GM12878 (cell line): ENCODE results near the gene ANKRD44. TPM values are rescaled to one million over a fixed set of nuclear protein-coding genes. Genes with fewer than 3 reads are reported as not detected.
A peak's percentile ranks its signal among the peaks of the same experiment; 100 is the strongest.

Source experiments
- BCL11A ChIP-seq: IDR thresholded peaks from 2 replicates; pipeline ENCODE4 v1.6.1; 2011; ENCODE audit warnings: low read depth, low read length
- BHLHE40 ChIP-seq, 2 experiments: fragments of 450-650 bp in 1 of 2; IDR thresholded peaks; 2 replicates each; pipeline ENCODE4 v1.6.1; 2011 to 2017; ENCODE audit warnings: low read depth in 2 of 2, borderline replicate concordance in 1 of 2, improper control_type of control experiment in 1 of 2, low read length in 1 of 2, mild to moderate bottlenecking in 1 of 2
- CBX3 ChIP-seq: fragments of 200-600 bp; sonication (generic); IDR thresholded peaks from 2 replicates; pipeline ENCODE4 v1.6.1; 2016; ENCODE audit warnings: low read depth, borderline replicate concordance
- CREB1 ChIP-seq: IDR thresholded peaks from 2 replicates; pipeline ENCODE4 v1.6.1; 2012; ENCODE audit warnings: low read depth, mild to moderate bottlenecking, inconsistent platforms
- CREM ChIP-seq: IDR thresholded peaks from 2 replicates; pipeline ENCODE4 v1.6.1; 2014; ENCODE audit warnings: antibody characterized with exemption, low read depth
- DPF2 ChIP-seq: fragments of 450-650 bp; IDR thresholded peaks from 2 replicates; pipeline ENCODE4 v1.6.1; 2017; ENCODE audit warnings: mild to moderate bottlenecking
- ETV6 ChIP-seq, 2 experiments: fragments of 450-650 bp in 1 of 2; IDR thresholded peaks in 1 of 2; conservative IDR thresholded peaks in 1 of 2; 2 replicates each; pipeline ENCODE4 v1.6.1; 2014; ENCODE audit warnings: antibody characterized with exemption in 1 of 2, borderline replicate concordance in 1 of 2, low read depth in 1 of 2, mild to moderate bottlenecking in 1 of 2, moderate library complexity in 1 of 2
- KDM1A ChIP-seq: fragments of 200-600 bp; sonication (generic); IDR thresholded peaks from 2 replicates; pipeline ENCODE4 v1.6.1; 2016; ENCODE audit warnings: borderline replicate concordance
- MEF2A ChIP-seq: IDR thresholded peaks from 2 replicates; pipeline ENCODE4 v1.6.1; 2011; ENCODE audit warnings: low read depth, mild to moderate bottlenecking, low read length, moderate library complexity; ENCODE audit not compliant: insufficient read depth
- MEF2B ChIP-seq: fragments of 450-650 bp; IDR thresholded peaks from 2 replicates; pipeline ENCODE4 v1.6.1; 2018; ENCODE audit warnings: mild to moderate bottlenecking, moderate library complexity; ENCODE audit not compliant: partially characterized antibody, poor library complexity, severe bottlenecking
- MTA2 ChIP-seq: fragments of 450-650 bp; IDR thresholded peaks from 2 replicates; pipeline ENCODE4 v1.6.1; 2016; ENCODE audit warnings: low read depth, mild to moderate bottlenecking, moderate library complexity
- NFYB ChIP-seq: IDR thresholded peaks from 2 replicates; pipeline ENCODE4 v1.6.1; 2011; ENCODE audit warnings: low read depth, mild to moderate bottlenecking, low read length, improper control_type of control experiment, moderate library complexity; ENCODE audit not compliant: insufficient read depth
- SREBF2 ChIP-seq: IDR thresholded peaks from 2 replicates; pipeline ENCODE4 v1.6.1; 2012; ENCODE audit warnings: mild to moderate bottlenecking, low read length
- STAT1 ChIP-seq: fragments of 450-650 bp; conservative IDR thresholded peaks from 2 replicates; pipeline ENCODE4 v1.6.1; 2014; ENCODE audit warnings: antibody characterized with exemption, mild to moderate bottlenecking
- YY1 ChIP-seq: IDR thresholded peaks from 2 replicates; pipeline ENCODE4 v1.6.1; 2011; ENCODE audit warnings: low read depth, mild to moderate bottlenecking, low read length
- ZNF217 ChIP-seq: fragments of 450-650 bp; IDR thresholded peaks from 2 replicates; pipeline ENCODE4 v1.6.1; 2017; ENCODE audit warnings: antibody characterized with exemption, mild to moderate bottlenecking
- ZNF274 ChIP-seq: IDR thresholded peaks from one replicate; pipeline ENCODE4 v1.8.0; 2011; ENCODE audit not compliant: insufficient read length, insufficient read depth
- ZZZ3 ChIP-seq: IDR thresholded peaks from 2 replicates; pipeline ENCODE4 v1.6.1; 2011; ENCODE audit warnings: low read depth; ENCODE audit not compliant: control insufficient read depth, insufficient read length
- polyA plus RNA-seq, 11 experiments: library from polyadenylated mRNA; depleted of rRNA in 4 of 11; unstranded in 6 of 11; stranded (reverse) in 5 of 11; fragments of >200 nt; fragmentation: Nextera tagmentation in 4 of 11; fragmentation: Illumina TruSeq in 1 of 11; extraction: Ambion mirVana in 4 of 11; extraction: Trizol in 1 of 11; gene quantifications; 1 replicate in 1 of 11; 2 replicates in 10 of 11; pipeline versions ENCODE4 v1.2.1 to v1.2.3, GENCODE V29; 2011 to 2016; ENCODE audit warnings: inconsistent platforms in 2 of 11, missing spikeins in 2 of 11, low read depth in 1 of 11
- total RNA-seq, 4 experiments: library from RNA; depleted of rRNA in 3 of 4; stranded (reverse); fragments of >200 nt in 3 of 4; fragmentation: Illumina TruSeq in 1 of 4; extraction: Trizol in 1 of 4; gene quantifications; 2 replicates each; pipeline versions ENCODE4 v1.2.1 to v1.2.3, GENCODE V29; 2013 to 2021
- TF ChIP-seq, protein P1 (sequence below): fragments of 450-650 bp; IDR thresholded peaks from 2 replicates; pipeline ENCODE4 v1.6.1; 2017; ENCODE audit warnings: mild to moderate bottlenecking, low read depth, inconsistent platforms; ENCODE audit not compliant: poor library complexity, severe bottlenecking
- TF ChIP-seq, protein P2 (sequence below): IDR thresholded peaks from 2 replicates; pipeline ENCODE4 v1.6.1; 2012; ENCODE audit warnings: low read depth, low read length, improper control_type of control experiment
- TF ChIP-seq, protein P3 (sequence below), 3 experiments: IDR thresholded peaks in 2 of 3; conservative IDR thresholded peaks in 1 of 3; 2 replicates each; pipeline ENCODE4 v1.5.1; 2011; ENCODE audit warnings: low read depth in 3 of 3, low read length in 3 of 3, mild to moderate bottlenecking in 3 of 3, control low read depth in 2 of 3, moderate library complexity in 2 of 3, inconsistent platforms in 1 of 3, mixed read lengths in 1 of 3; ENCODE audit not compliant: control insufficient read depth in 2 of 3, insufficient read depth in 1 of 3; ENCODE audit errors: extremely low read depth in 1 of 3
- TF ChIP-seq, protein P4 (sequence below): fragments of 450-650 bp; IDR thresholded peaks from 2 replicates; pipeline ENCODE4 v1.6.1; 2014; ENCODE audit warnings: mild to moderate bottlenecking
- TF ChIP-seq, protein P5 (sequence below): fragments of 450-650 bp; IDR thresholded peaks from 2 replicates; pipeline ENCODE4 v1.6.1; 2017; ENCODE audit warnings: borderline replicate concordance
- TF ChIP-seq, protein P6 (sequence below): IDR thresholded peaks from 2 replicates; pipeline ENCODE4 v1.6.1; 2011; ENCODE audit warnings: low read depth, low read length, improper control_type of control experiment, borderline replicate concordance

Gene ANKRD44
- total and polyA plus RNA-seq, 10 of the 15 experiments (the other 5 are each of a cell fraction or from before 2014, with no cell fraction given): 19.1 to 99.1 (median 59.6) TPM

DNA sequence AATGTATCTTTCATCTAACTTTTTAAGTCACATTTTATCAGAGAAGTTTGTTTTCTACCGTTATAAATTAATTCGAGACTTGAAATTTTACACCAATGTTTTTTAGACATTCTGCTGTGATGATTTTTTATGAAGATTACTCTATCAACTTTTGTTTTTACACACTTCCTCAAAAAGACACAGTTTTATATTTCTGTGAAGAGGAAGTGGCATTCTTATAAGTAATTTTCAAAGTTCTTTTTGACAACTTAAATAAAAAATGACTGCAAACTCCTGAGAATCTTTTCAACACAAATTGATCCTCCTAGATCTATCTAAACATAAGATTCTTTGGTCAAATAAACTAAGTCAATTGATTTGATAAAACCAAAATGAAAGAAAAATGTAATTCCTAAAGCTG is 13.7 kb downstream of the ANKRD44 start (continued):
- TF ChIP-seq, protein P1, sequence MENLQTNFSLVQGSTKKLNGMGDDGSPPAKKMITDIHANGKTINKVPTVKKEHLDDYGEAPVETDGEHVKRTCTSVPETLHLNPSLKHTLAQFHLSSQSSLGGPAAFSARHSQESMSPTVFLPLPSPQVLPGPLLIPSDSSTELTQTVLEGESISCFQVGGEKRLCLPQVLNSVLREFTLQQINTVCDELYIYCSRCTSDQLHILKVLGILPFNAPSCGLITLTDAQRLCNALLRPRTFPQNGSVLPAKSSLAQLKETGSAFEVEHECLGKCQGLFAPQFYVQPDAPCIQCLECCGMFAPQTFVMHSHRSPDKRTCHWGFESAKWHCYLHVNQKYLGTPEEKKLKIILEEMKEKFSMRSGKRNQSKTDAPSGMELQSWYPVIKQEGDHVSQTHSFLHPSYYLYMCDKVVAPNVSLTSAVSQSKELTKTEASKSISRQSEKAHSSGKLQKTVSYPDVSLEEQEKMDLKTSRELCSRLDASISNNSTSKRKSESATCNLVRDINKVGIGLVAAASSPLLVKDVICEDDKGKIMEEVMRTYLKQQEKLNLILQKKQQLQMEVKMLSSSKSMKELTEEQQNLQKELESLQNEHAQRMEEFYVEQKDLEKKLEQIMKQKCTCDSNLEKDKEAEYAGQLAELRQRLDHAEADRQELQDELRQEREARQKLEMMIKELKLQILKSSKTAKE: peak; percentile 4
- TF ChIP-seq, protein P2, sequence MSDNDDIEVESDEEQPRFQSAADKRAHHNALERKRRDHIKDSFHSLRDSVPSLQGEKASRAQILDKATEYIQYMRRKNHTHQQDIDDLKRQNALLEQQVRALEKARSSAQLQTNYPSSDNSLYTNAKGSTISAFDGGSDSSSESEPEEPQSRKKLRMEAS: no peak
- TF ChIP-seq, protein P3, sequence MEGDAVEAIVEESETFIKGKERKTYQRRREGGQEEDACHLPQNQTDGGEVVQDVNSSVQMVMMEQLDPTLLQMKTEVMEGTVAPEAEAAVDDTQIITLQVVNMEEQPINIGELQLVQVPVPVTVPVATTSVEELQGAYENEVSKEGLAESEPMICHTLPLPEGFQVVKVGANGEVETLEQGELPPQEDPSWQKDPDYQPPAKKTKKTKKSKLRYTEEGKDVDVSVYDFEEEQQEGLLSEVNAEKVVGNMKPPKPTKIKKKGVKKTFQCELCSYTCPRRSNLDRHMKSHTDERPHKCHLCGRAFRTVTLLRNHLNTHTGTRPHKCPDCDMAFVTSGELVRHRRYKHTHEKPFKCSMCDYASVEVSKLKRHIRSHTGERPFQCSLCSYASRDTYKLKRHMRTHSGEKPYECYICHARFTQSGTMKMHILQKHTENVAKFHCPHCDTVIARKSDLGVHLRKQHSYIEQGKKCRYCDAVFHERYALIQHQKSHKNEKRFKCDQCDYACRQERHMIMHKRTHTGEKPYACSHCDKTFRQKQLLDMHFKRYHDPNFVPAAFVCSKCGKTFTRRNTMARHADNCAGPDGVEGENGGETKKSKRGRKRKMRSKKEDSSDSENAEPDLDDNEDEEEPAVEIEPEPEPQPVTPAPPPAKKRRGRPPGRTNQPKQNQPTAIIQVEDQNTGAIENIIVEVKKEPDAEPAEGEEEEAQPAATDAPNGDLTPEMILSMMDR (IDR thresholded peaks at IDR 0.05 in 2 of 3, conservative IDR thresholded peaks at IDR 0.05 in 1 of 3; ENCODE audit: control insufficient read depth in 2 of 3, extremely low read depth in 1 of 3, insufficient read depth in 1 of 3, low read depth in 3 of 3, low read length in 3 of 3): no peak
- TF ChIP-seq ZZZ3 (no peak), CBX3 (no peak), ZNF274 (no peak), KDM1A (no peak), DPF2 (peak; percentile 87), ETV6 (conservative IDR thresholded peaks at IDR 0.05 in 1 of 2, IDR thresholded peaks at IDR 0.05 in 1 of 2; ENCODE audit: borderline replicate concordance in 1 of 2, low read depth in 1 of 2) (no peak), YY1 (no peak), CREB1 (no peak), MEF2A (0 out of 2 replicates have a peak, but pooled peaks have one; percentile 33), MTA2 (0 out of 2 replicates have a peak, but pooled peaks have one; percentile 7), MEF2B (no peak), SREBF2 (no peak), BHLHE40 (IDR thresholded peaks at IDR 0.05; ENCODE audit: borderline replicate concordance in 1 of 2, low read depth in 2 of 2, low read length in 1 of 2) (no peak), BCL11A (peak; percentile 55; the same call in 1 of the 2 replicates), ZNF217 (no peak), NFYB (no peak), CREM (peak; percentile 37; the same call in 1 of the 2 replicates), STAT1 (no peak)
- TF ChIP-seq, protein P4, sequence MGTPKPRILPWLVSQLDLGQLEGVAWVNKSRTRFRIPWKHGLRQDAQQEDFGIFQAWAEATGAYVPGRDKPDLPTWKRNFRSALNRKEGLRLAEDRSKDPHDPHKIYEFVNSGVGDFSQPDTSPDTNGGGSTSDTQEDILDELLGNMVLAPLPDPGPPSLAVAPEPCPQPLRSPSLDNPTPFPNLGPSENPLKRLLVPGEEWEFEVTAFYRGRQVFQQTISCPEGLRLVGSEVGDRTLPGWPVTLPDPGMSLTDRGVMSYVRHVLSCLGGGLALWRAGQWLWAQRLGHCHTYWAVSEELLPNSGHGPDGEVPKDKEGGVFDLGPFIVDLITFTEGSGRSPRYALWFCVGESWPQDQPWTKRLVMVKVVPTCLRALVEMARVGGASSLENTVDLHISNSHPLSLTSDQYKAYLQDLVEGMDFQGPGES: no peak
- TF ChIP-seq, protein P5, sequence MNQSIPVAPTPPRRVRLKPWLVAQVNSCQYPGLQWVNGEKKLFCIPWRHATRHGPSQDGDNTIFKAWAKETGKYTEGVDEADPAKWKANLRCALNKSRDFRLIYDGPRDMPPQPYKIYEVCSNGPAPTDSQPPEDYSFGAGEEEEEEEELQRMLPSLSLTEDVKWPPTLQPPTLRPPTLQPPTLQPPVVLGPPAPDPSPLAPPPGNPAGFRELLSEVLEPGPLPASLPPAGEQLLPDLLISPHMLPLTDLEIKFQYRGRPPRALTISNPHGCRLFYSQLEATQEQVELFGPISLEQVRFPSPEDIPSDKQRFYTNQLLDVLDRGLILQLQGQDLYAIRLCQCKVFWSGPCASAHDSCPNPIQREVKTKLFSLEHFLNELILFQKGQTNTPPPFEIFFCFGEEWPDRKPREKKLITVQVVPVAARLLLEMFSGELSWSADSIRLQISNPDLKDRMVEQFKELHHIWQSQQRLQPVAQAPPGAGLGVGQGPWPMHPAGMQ: no peak
- TF ChIP-seq, protein P6, sequence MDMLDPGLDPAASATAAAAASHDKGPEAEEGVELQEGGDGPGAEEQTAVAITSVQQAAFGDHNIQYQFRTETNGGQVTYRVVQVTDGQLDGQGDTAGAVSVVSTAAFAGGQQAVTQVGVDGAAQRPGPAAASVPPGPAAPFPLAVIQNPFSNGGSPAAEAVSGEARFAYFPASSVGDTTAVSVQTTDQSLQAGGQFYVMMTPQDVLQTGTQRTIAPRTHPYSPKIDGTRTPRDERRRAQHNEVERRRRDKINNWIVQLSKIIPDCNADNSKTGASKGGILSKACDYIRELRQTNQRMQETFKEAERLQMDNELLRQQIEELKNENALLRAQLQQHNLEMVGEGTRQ: no peak
